ENCODE data around the gene RALGAPA2. TPM values are rescaled to one million over a fixed set of nuclear protein-coding genes. Genes with fewer than 3 reads are reported as not detected.

Gene RALGAPA2
- total RNA-seq, 4 donors from 2014 or later = 89.7 to 126 (median 97.8) TPM

DNA sequence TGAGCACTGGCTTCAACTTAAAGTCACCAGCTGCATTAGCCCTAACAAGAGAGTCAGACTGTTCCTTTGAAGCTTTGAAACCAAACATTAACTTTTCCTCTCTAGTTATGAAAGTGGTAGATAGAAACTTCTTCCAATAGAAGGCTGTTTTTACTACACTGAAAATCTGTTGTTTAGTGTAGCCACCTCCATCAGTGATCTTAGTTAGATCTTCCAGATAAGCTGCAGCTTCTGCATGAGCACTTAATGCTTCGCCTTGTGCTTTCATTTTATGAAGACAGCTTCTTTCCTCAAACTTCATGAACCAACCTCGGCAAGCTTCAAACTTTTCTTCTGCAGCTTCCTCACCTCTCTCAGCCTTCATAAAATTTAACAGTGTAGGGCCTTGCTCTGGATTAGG, 211.3 kb downstream of the RALGAPA2 start:
- no peaks in the 10 kb centered on the region for H3K9me3 ChIP-seq
- intact Hi-C loops (cut with DNase I) = no loop called here
- DNase-seq = no peak
- H3K27ac ChIP-seq = no peak overlapping the region
- no peak overlapping the region for H3K4me3 ChIP-seq (replicated peaks in 1 of 3)
- TF ChIP-seq CTCF (IDR thresholded peaks at IDR 0.05) (no peak), POLR2A (IDR thresholded peaks at IDR 0.05) (no peak)
- H3K4me1 ChIP-seq = peaks cover 5 to 11% of the 10 kb centered on the region in 2 donors
- peaks cover 26 to 40% of the 10 kb centered on the region in 2 donors for H3K36me3 ChIP-seq
- WGBS, 2 donors = 89 to 91% methylated on average over 2 of the region's 2 CpGs
- H3K27me3 ChIP-seq = no peaks in the 10 kb centered on the region

GRCh38 chr20:20500312-20500711, 212.1 kb downstream of the RALGAPA2 start:
- no peak for TF ChIP-seq POLR2A (IDR thresholded peaks at IDR 0.05)
- no peak for TF ChIP-seq CTCF (IDR thresholded peaks at IDR 0.05)
- 91 to 100% methylated on average over 1 of the region's 1 CpG for WGBS, 2 donors
- Histone ChIP-seq H3K4me3 (replicated peaks in 1 of 3) (no peak overlapping the region), H3K27me3 (no peaks in the 10 kb centered on the region), H3K9me3 (no peaks in the 10 kb centered on the region), H3K27ac (no peak overlapping the region), H3K36me3 (peaks cover 29 to 35% of the 10 kb centered on the region in 2 donors), H3K4me1 (peaks cover 5 to 11% of the 10 kb centered on the region in 2 donors)
- intact Hi-C loops (cut with DNase I) = no loop called here
- DNase-seq = no peak

DNA sequence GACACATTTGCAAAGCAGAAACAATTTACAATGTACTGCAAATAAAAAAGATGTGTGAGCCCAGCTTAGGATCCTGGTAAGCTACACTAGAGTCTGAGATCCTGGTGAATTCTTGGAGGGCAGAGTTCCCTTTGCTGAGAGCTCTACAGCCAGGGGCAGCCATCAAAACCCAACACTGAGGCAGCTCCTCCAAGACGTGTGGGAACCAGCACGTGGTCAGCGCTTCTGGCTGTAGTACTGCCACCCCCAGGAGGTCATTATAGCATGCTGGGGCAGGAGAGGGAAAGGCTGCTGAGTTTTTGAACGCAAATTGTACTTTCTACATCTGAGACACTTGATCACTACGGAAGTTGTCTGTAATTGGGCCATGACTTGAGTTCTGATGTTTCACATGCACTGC, 213.0 kb downstream of the RALGAPA2 start:
- intact Hi-C loops (cut with DNase I) = no loop called here
- Histone ChIP-seq H3K27ac (no peak overlapping the region), H3K27me3 (no peaks in the 10 kb centered on the region), H3K4me3 (replicated peaks in 1 of 3) (no peak overlapping the region), H3K4me1 (peaks cover 5 to 11% of the 10 kb centered on the region in 2 donors), H3K36me3 (peaks cover 29 to 33% of the 10 kb centered on the region in 2 donors), H3K9me3 (no peaks in the 10 kb centered on the region)
- WGBS, 2 donors = 85 to 93% methylated on average over 5 of the region's 5 CpGs
- TF ChIP-seq CTCF (IDR thresholded peaks at IDR 0.05) (no peak), POLR2A (IDR thresholded peaks at IDR 0.05) (no peak)
- no peak for DNase-seq

- Histone ChIP-seq H3K27ac (peak overlapping the region in 2 of 3 donors; percentile 8 to 30), H3K27me3 (no peaks in the 10 kb centered on the region), H3K9me3 (no peaks in the 10 kb centered on the region), H3K4me1 (peaks cover 5 to 11% of the 10 kb centered on the region in 2 donors), H3K4me3 (replicated peaks in 1 of 3) (no peak overlapping the region), H3K36me3 (peaks cover 18 to 33% of the 10 kb centered on the region in 2 donors)
- TF ChIP-seq POLR2A (IDR thresholded peaks at IDR 0.05) (no peak), CTCF (IDR thresholded peaks at IDR 0.05) (no peak)
- DNase-seq = peak; percentile 24 to 31
- intact Hi-C loops (cut with DNase I) = no loop called here
- WGBS, 2 donors = 54% methylated on average over 11 of the region's 11 CpGs
Observed at GRCh38 chr20:20498076-20498861, 214.2 kb downstream of the RALGAPA2 start.

- Histone ChIP-seq H3K27me3 (no peaks in the 10 kb centered on the region), H3K4me3 (replicated peaks in 1 of 3) (no peak overlapping the region), H3K4me1 (peaks cover 5 to 11% of the 10 kb centered on the region in 2 donors), H3K9me3 (no peaks in the 10 kb centered on the region), H3K36me3 (peaks cover 9 to 24% of the 10 kb centered on the region in 2 donors), H3K27ac (no peak overlapping the region)
- no peak for DNase-seq
- 87 to 91% methylated on average over 8 of the region's 8 CpGs for WGBS, 2 donors
- intact Hi-C loops (cut with DNase I) = no loop called here
- no peak for TF ChIP-seq POLR2A (IDR thresholded peaks at IDR 0.05)
- no peak for TF ChIP-seq CTCF (IDR thresholded peaks at IDR 0.05)
Observed at GRCh38 chr20:20497242-20497978, 215.0 kb downstream of the RALGAPA2 start.

Data from thyroid gland (tissue), 4 donors.